ENCODE measurements around the gene TIGD1. TPM values are rescaled to one million over a fixed set of nuclear protein-coding genes. Genes with fewer than 3 reads are reported as not detected.

Gene TIGD1
- total and polyA plus RNA-seq, 11 donors: 0.99 to 3.8 (median 1.6) TPM

GRCh38 chr2:232526372-232526941 is 23.9 kb downstream of the TIGD1 start:
- H3K4me1 ChIP-seq: peaks cover 0 to 44% (median 21%) of the 10 kb centered on the region in 12 donors
- no peaks in the 10 kb centered on the region for H3K36me3 ChIP-seq
- intact Hi-C loops (cut with DNase I): loop anchor here in 4 of 10 donors (10.0 kb wide), 1 partner anchor 622 kb away; no protein-coding TSS in a partner anchor
- peaks cover 24 to 45% (median 35%) of the 10 kb centered on the region in 9 donors for H3K27me3 ChIP-seq
- H3K4me3 ChIP-seq: no peak overlapping the region
- no peaks in the 10 kb centered on the region for H3K9me3 ChIP-seq
- no peak overlapping the region for H3K27ac ChIP-seq
- WGBS, 4 donors: 60 to 76% (median 67%) methylated on average over 11 to 13 of the region's 13 CpGs
- peak in 1 of 5 donors; percentile 37 for DNase-seq
- no peak for TF ChIP-seq CTCF (IDR thresholded peaks at IDR 0.05)
- no peak for TF ChIP-seq POLR2A (IDR thresholded peaks at IDR 0.05)
- no peak for ATAC-seq

- TF ChIP-seq POLR2A (IDR thresholded peaks at IDR 0.05): no peak
- no peak for TF ChIP-seq CTCF (IDR thresholded peaks at IDR 0.05)
- Histone ChIP-seq H3K9me3 (no peaks in the 10 kb centered on the region), H3K4me3 (no peak within 1 kb of the TSS), H3K4me1 (peaks cover 0 to 44% (median 21%) of the 10 kb centered on the region in 12 donors), H3K36me3 (no peaks in the 10 kb centered on the region), H3K27me3 (peaks cover 28 to 51% (median 37%) of the 10 kb centered on the region in 9 donors), H3K27ac (no peak within 1 kb of the TSS)
- DNase-seq (peak in 3 of 5 donors; percentile 37 to 57 (median 50)), ATAC-seq (peak; percentile 29 to 68 (median 46))
- WGBS, 4 donors: 9 to 29% (median 13%) methylated on average over 10 to 18 of the region's 18 CpGs
- intact Hi-C loops (cut with DNase I): loop anchor here in 4 of 10 donors (10.0 kb wide), 1 partner anchor 621 kb away; no protein-coding TSS in a partner anchor
Observed at GRCh38 chr2:232525791-232526371, 24.5 kb downstream of the TIGD1 start, which contains the start of gene CHRND. CHRND (plus strand) TSS chr2:232526160; CDS start chr2:232526216, 56 bp downstream.

- H3K9me3 ChIP-seq: no peaks in the 10 kb centered on the region
- peaks cover 30 to 58% (median 43%) of the 10 kb centered on the region in 9 donors for H3K27me3 ChIP-seq
- no peak overlapping the region for H3K27ac ChIP-seq
- no peak for TF ChIP-seq CTCF (IDR thresholded peaks at IDR 0.05)
- WGBS, 4 donors: 80 to 100% (median 84%) methylated on average over 1 to 14 of the region's 14 CpGs
- DNase-seq (peak in 1 of 5 donors; percentile 14), ATAC-seq (no peak)
- no peaks in the 10 kb centered on the region for H3K36me3 ChIP-seq
- no peak overlapping the region for H3K4me3 ChIP-seq
- H3K4me1 ChIP-seq: peaks cover 0 to 44% (median 21%) of the 10 kb centered on the region in 12 donors
- intact Hi-C loops (cut with DNase I): loop anchor here in 4 of 10 donors (10.0 kb wide), 1 partner anchor 620 kb away; no protein-coding TSS in a partner anchor
Observed at GRCh38 chr2:232525199-232525598, 25.2 kb downstream of the TIGD1 start.

GRCh38 chr2:232524771-232525170 is 25.6 kb downstream of the TIGD1 start:
- Histone ChIP-seq H3K4me1 (peaks cover 0 to 44% (median 21%) of the 10 kb centered on the region in 12 donors), H3K27ac (no peak overlapping the region), H3K27me3 (peaks cover 30 to 61% (median 47%) of the 10 kb centered on the region in 9 donors), H3K9me3 (no peaks in the 10 kb centered on the region), H3K4me3 (peak overlapping the region in 1 of 12 donors; percentile 36), H3K36me3 (no peaks in the 10 kb centered on the region)
- ATAC-seq (no peak), DNase-seq (no peak)
- WGBS, 4 donors: 70 to 89% (median 74%) methylated on average over 4 to 6 of the region's 6 CpGs
- no peak for TF ChIP-seq POLR2A (IDR thresholded peaks at IDR 0.05)
- no peak for TF ChIP-seq CTCF (IDR thresholded peaks at IDR 0.05)
- intact Hi-C loops (cut with DNase I): loop anchor here (5.0 to 10.0 kb wide), 5 partner anchors 72 to 620 kb away; no protein-coding TSS in a partner anchor
